PC-9 (cell line): ENCODE measurements around the gene SLC45A2. TPM values are rescaled to one million over a fixed set of nuclear protein-coding genes. Genes with fewer than 3 reads are reported as not detected.

Experiments used
- BruUV-seq: library from RNA; stranded (reverse); fragments of 400-500 nt; replicated peaks from 2 replicates; lab custom pipeline; 2021; lab: Mats Ljungman, UMichigan
- CTCF ChIA-PET: fragments of 300-600 bp; sonication (Branson Sonifier 250); formaldehyde crosslinking; loops from one replicate; lab custom pipeline; 2022; ENCODE audit warnings: antibody characterized with exemption; lab: Charles Lee
- POLR2A ChIA-PET: fragments of 300-600 bp; sonication (Branson Sonifier 250); formaldehyde crosslinking; loops from one replicate; lab custom pipeline; 2022; ENCODE audit warnings: antibody characterized with exemption; ENCODE audit not compliant: unreplicated experiment; lab: Charles Lee
- DNase-seq, 2 experiments: peaks; one replicate each; pipeline versions ENCODE4 v3.0.0 to v3.0.0-alpha.2; 2015 to 2022; ENCODE audit warnings: mixed read lengths in 1 of 2
- H2AFZ ChIP-seq: fragments of 200-600 bp; sonication (generic); 2 replicates; pipeline ENCODE4 v1.8.1; 2017; ENCODE audit warnings: antibody characterized with exemption
- H3F3A ChIP-seq: fragments of 200-600 bp; sonication (generic); 2 replicates; pipeline ENCODE4 v1.8.1; 2017; ENCODE audit warnings: antibody characterized with exemption, mild to moderate bottlenecking, low read depth; ENCODE audit not compliant: insufficient read depth
- H3K27ac ChIP-seq: fragments of 200-600 bp; sonication (generic); 2 replicates; pipeline ENCODE4 v1.6.1; 2016; ENCODE audit warnings: mixed run types
- H3K27me3 ChIP-seq: fragments of 200-600 bp; sonication (generic); 2 replicates; pipeline ENCODE4 v1.6.1; 2016; ENCODE audit warnings: low read depth, mixed run types; ENCODE audit not compliant: insufficient read depth
- H3K36me3 ChIP-seq: fragments of 200-600 bp; sonication (generic); 2 replicates; pipeline ENCODE4 v1.6.1; 2016; ENCODE audit warnings: low read depth, mixed run types
- H3K4me1 ChIP-seq: fragments of 200-600 bp; sonication (generic); replicated peaks from 2 replicates; pipeline ENCODE4 v1.6.1; 2016; ENCODE audit warnings: mixed run types; ENCODE audit not compliant: insufficient read depth
- H3K4me2 ChIP-seq: fragments of 200-600 bp; sonication (generic); 2 replicates; pipeline ENCODE4 v1.6.1; 2017; ENCODE audit warnings: mixed run types
- H3K4me3 ChIP-seq: fragments of 200-600 bp; sonication (generic); 2 replicates; pipeline ENCODE4 v1.6.1; 2016; ENCODE audit warnings: mixed run types
- H3K79me2 ChIP-seq: fragments of 200-600 bp; sonication (generic); 2 replicates; pipeline ENCODE4 v1.6.1; 2017; ENCODE audit warnings: low read depth, mixed run types
- H3K9me2 ChIP-seq: fragments of 200-600 bp; sonication (generic); 2 replicates; pipeline ENCODE4 v1.8.1; 2017; ENCODE audit warnings: mild to moderate bottlenecking; ENCODE audit not compliant: insufficient read depth
- H3K9me3 ChIP-seq: fragments of 200-600 bp; sonication (generic); 2 replicates; pipeline ENCODE4 v1.8.1; 2016; ENCODE audit warnings: low read depth; ENCODE audit not compliant: insufficient read depth
- H4K20me1 ChIP-seq: fragments of 200-600 bp; sonication (generic); 2 replicates; pipeline ENCODE4 v1.8.1; 2017; ENCODE audit not compliant: insufficient read depth
- CTCF ChIP-seq: fragments of 200-600 bp; sonication (generic); conservative IDR thresholded peaks from 2 replicates; pipeline ENCODE4 v1.6.1; 2017; ENCODE audit warnings: mixed run types, antibody characterized with exemption, mild to moderate bottlenecking, moderate library complexity
- EZH2 ChIP-seq: fragments of 200-600 bp; sonication (generic); IDR thresholded peaks from 2 replicates; pipeline ENCODE4 v1.8.0; 2017; ENCODE audit warnings: antibody characterized with exemption, low read depth
- intact Hi-C: fragments of 100-400 bp; cut with micrococcal nuclease; formaldehyde crosslinking; loops from one replicate; pipeline ENCODE4 v1.10.0; 2022; ENCODE audit not compliant: unreplicated experiment
- total RNA-seq: library from RNA; stranded (reverse); gene quantifications from 2 replicates; pipeline ENCODE4 v1.2.3, GENCODE V29; 2021

Gene SLC45A2
- total RNA-seq, 1 experiment from 2014 or later = 0.33 TPM

- Histone ChIP-seq H3K9me2 (no peaks in the 10 kb centered on the region), H4K20me1 (no peaks in the 10 kb centered on the region), H3K4me1 (no peaks in the 10 kb centered on the region), H3K4me2 (no peak overlapping the region), H3F3A (no peaks in the 10 kb centered on the region), H2AFZ (no peak overlapping the region), H3K27ac (no peak overlapping the region), H3K4me3 (no peak overlapping the region), H3K27me3 (no peaks in the 10 kb centered on the region), H3K79me2 (no peaks in the 10 kb centered on the region), H3K9me3 (no peaks in the 10 kb centered on the region), H3K36me3 (peaks cover 4% of the 10 kb centered on the region; the same call in 1 of the 2 replicates)
- intact Hi-C loops = no loop called here
- BruUV-seq = no TSS peak
- POLR2A ChIA-PET = no interaction called here
- CTCF ChIA-PET = no interaction called here
- no peak for DNase-seq
- TF ChIP-seq EZH2 (no peak), CTCF (no peak)
Measured at GRCh38 chr5:33992864-33993263, 8.4 kb upstream of the SLC45A2 start.

GRCh38 chr5:33985447-33985846, 954 bp upstream of the SLC45A2 start:
- TF ChIP-seq CTCF = no peak
- no peak for TF ChIP-seq EZH2
- Histone ChIP-seq H3K36me3 (peaks cover 4% of the 10 kb centered on the region; the same call in 1 of the 2 replicates), H3K9me2 (no peaks in the 10 kb centered on the region), H2AFZ (no peak overlapping the region), H3K4me3 (no peak overlapping the region), H3K4me2 (no peak overlapping the region), H3F3A (peaks cover 14% of the 10 kb centered on the region; the same call in 1 of the 2 replicates), H3K4me1 (no peaks in the 10 kb centered on the region), H3K27me3 (no peaks in the 10 kb centered on the region), H3K27ac (no peak overlapping the region), H3K79me2 (no peaks in the 10 kb centered on the region), H4K20me1 (no peaks in the 10 kb centered on the region), H3K9me3 (peaks cover 9% of the 10 kb centered on the region; the same call in 1 of the 2 replicates)
- intact Hi-C loops = no loop called here
- BruUV-seq = no TSS peak
- ChIA-PET CTCF (no interaction called here), POLR2A (interaction anchor here (0.6 kb wide), 1 partner anchor 12 kb away, joined by 6 read pairs; no protein-coding TSS in a partner anchor)
- no peak for DNase-seq

- CTCF ChIA-PET = no interaction called here
- POLR2A ChIA-PET = no interaction called here
Measured at GRCh38 chr5:33984178-33984577, 315 bp downstream of the SLC45A2 start.

More at GRCh38 chr5:33984178-33984577, 315 bp downstream of the SLC45A2 start:
- Histone ChIP-seq H3K27me3 (no peaks in the 10 kb centered on the region), H3K4me3 (no peak overlapping the region), H3K4me1 (no peaks in the 10 kb centered on the region), H3K79me2 (no peaks in the 10 kb centered on the region), H4K20me1 (no peaks in the 10 kb centered on the region), H3K4me2 (no peak overlapping the region), H3F3A (peaks cover 14% of the 10 kb centered on the region; the same call in 1 of the 2 replicates), H3K9me3 (peaks cover 9% of the 10 kb centered on the region; the same call in 1 of the 2 replicates), H3K27ac (no peak overlapping the region), H3K9me2 (no peaks in the 10 kb centered on the region), H2AFZ (no peak overlapping the region), H3K36me3 (peaks cover 4% of the 10 kb centered on the region; the same call in 1 of the 2 replicates)
- TF ChIP-seq CTCF = no peak
- TF ChIP-seq EZH2 = no peak
- DNase-seq = no peak
- BruUV-seq = no TSS peak
- intact Hi-C loops = no loop called here
